ENCODE measurements around the gene MMP24OS.

The MMP24OS gene

DNA sequence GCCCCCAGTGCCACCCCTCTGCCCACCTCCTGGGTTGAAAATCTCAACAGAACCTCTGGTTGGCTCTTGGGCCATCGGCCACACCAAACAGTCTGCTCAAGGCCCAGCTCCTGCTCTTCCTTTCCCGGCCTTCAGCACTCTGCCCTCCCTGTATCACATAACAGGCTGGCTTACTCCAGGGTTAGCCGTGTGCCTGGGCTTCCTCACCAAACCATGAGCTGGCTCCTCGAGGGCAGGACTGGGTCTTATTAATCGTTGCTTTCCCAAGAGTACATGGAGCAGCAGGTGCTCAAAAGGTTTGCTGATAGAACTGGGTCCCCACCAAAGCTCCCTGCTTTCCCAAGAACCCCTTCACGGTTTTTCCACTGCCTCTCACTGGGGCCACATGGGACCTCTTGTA is 27.0 kb upstream of the MMP24OS start:
- TF ChIP-seq, protein P1, sequence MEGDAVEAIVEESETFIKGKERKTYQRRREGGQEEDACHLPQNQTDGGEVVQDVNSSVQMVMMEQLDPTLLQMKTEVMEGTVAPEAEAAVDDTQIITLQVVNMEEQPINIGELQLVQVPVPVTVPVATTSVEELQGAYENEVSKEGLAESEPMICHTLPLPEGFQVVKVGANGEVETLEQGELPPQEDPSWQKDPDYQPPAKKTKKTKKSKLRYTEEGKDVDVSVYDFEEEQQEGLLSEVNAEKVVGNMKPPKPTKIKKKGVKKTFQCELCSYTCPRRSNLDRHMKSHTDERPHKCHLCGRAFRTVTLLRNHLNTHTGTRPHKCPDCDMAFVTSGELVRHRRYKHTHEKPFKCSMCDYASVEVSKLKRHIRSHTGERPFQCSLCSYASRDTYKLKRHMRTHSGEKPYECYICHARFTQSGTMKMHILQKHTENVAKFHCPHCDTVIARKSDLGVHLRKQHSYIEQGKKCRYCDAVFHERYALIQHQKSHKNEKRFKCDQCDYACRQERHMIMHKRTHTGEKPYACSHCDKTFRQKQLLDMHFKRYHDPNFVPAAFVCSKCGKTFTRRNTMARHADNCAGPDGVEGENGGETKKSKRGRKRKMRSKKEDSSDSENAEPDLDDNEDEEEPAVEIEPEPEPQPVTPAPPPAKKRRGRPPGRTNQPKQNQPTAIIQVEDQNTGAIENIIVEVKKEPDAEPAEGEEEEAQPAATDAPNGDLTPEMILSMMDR (IDR thresholded peaks at IDR 0.05; ENCODE audit: borderline replicate concordance, insufficient read depth, low read depth, low read length), result no peak
- H3K4me3 ChIP-seq (ENCODE audit: low read depth, low read length), result no peak overlapping the region

DNA sequence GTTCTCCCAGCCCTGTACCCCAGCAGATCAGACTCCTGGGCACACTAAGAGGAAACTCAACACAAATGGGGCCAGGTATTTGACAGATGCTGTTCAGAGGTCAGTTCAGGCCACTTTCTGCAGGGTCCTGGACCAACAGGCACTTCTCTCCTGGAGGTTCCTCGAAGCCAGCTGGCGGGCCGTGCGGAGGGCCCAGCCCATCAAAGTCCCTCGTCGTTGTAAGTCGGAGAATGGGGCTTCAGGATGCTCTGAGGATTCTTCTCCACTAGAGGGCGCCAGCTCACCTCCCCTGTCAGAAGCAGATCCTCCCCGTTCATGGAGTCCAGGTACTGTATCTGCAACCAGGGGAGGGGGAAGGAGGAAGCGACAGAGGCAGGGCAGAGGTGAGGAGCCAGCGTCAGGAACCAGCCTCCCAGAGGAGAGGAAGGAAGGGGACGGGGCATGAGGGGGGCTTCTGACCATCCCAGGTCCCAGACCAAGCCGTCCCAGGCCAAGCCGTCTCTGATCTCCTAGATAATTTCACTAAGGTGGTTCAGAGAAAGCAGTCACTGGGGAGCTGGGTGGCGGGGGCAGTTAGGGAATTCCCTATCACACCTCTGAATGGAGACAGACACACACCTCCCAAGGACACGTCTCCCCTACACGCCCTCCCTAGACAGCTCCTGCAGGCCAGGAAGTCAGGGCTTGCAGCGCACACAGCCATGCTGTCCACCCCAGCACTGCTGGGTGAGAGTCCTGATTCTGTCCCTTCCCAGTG is 26.0 kb upstream of the MMP24OS start:
- TF ChIP-seq, protein P1 (IDR thresholded peaks at IDR 0.05; ENCODE audit: borderline replicate concordance, insufficient read depth, low read depth, low read length), result peak; percentile 95
- no peak overlapping the region for H3K4me3 ChIP-seq (ENCODE audit: low read depth, low read length)

DNA sequence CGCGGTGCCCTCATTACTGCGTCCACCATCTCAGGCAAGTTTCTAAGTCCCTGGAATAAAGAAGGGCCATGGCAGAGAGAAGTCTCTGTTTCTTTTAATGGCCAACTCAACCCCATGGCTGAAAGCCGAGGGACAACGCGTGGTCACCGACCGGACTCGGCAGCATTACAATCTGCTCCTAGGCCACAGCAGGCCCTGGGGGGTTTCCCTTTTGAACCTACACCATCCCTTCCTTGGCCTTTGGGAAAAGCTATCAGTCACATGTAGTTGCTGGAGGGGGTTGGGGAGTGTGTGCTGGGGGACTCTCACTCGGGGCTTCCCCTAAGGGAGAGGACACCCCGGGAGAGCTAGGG is 25.4 kb upstream of the MMP24OS start:
- TF ChIP-seq, protein P1 (IDR thresholded peaks at IDR 0.05; ENCODE audit: borderline replicate concordance, insufficient read depth, low read depth, low read length), result no peak
- H3K4me3 ChIP-seq (ENCODE audit: low read depth, low read length), result no peak overlapping the region

DNA sequence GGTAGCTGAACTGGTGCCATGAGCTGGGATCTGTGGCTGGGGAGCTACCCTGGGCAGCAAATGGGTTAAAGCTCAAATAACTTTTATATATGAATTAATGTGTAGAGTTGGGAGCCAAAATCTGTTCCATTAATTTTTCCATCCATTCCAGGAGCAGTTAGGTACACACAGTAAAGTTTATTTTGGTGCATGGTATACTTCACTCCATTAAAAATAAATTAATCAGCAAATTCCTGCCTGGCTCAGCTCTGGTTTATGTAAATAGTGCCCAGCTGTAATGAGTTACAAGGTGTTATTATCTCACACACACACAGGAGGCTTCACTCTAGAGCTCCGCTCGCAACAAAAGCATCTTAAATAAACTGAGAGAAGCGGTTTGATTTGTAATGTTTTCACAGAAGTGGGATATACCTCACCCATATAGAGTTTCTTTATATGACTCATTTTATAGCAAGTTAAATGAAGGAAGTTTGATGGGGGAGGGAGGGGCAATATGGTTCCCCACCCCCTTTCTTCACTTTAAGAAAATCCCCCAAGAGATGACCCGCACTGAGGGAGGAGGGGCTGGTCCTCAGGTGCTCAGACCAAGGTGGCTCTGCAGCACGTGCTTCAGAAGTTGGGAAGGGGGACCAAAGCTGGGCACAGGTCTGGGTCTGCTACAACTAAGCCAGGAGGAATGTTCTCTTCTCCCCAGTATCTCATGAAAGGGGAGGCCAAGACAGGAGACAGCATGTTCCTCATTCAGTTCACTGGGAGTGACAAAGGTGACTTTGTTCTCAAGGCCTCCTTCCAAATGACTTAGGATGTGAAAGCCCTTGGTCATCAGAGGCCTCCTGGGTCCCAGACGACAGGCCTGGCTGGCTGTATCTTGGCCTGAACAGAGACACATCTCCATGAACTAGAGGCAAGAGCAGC is 24.8 kb upstream of the MMP24OS start:
- TF ChIP-seq, protein P1 (IDR thresholded peaks at IDR 0.05; ENCODE audit: borderline replicate concordance, insufficient read depth, low read depth, low read length), result no peak

DNA sequence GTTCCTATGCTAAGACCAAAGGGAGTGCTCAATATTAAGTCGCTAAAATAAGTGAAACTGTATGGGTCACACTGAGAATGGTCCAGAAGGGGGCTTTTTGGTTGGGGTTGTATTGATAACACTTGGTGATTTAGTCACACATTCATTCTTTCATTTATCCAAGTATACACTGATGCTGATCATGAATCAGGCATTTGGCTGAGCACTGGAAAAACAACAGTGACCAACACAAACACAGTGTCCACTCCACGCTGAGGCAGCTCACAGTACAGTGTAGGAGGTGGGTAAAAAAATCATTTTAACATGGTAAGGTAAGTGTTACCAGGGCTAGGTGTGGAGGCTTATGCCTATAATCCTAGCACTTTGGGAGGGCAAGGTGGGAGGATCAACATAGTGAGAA is 23.5 kb upstream of the MMP24OS start:
- no peak overlapping the region for H3K4me3 ChIP-seq (ENCODE audit: low read depth, low read length)
- TF ChIP-seq, protein P1 (IDR thresholded peaks at IDR 0.05; ENCODE audit: borderline replicate concordance, insufficient read depth, low read depth, low read length), result no peak

More for the DNA sequence above, 24.8 kb upstream of the MMP24OS start:
- no peak overlapping the region for H3K4me3 ChIP-seq (ENCODE audit: low read depth, low read length)

DNA sequence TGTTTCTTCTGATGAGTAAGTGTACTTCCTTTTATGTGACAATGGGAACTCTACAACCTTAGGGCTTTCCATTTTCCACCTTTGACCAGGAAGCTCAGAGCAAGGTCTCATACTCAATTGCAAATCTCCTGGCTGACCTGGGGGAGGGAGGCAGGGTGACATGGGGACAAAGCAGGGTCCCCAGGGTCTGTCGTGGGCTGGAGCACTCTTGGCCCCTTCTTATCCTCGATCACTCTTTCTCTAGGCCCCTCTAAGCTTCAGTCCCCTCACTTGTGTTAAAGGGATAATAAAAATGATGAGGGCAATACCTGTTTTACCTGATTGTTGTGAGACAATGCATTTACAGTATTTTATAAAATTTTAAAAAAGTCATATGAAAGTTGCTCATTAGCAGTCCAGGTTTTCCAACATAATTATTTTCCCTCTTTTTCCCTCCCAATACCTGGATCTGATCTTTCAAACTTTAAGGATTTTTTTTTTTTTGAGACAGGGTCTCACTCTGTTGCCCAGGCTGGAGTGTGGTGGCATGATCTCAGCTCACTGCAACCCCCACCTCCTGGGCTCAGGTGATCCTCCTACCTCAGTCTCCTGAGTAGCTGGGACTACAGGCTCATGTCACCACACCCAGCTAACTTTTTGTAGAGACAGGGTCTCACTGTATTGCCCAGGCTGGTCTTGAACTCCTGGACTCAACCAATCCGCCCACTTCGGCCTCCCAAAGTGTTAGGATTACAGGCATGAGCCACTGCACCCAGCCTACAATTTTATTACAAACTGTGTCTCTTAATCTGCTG is 22.7 kb upstream of the MMP24OS start:
- TF ChIP-seq, protein P1 (IDR thresholded peaks at IDR 0.05; ENCODE audit: borderline replicate concordance, insufficient read depth, low read depth, low read length), result no peak

More for the DNA sequence above, 22.7 kb upstream of the MMP24OS start:
- H3K4me3 ChIP-seq (ENCODE audit: low read depth, low read length), result no peak overlapping the region
